GM20000 (cell line): Measurements from ENCODE around the gene P3H2.
"Not testable (repeated sequence)": the region's sequence is repeated elsewhere in the genome, so short reads cannot be mapped to it uniquely, and the experiment has no call there.

Experiments used
- DNase-seq: peaks from one replicate; pipeline ENCODE4 v3.0.0; 2012; ENCODE audit warnings: low spot score
- CTCF ChIP-seq: IDR thresholded peaks from 2 replicates; pipeline ENCODE4 v1.5.1; 2012; ENCODE audit warnings: mild to moderate bottlenecking, control low read depth; ENCODE audit errors: extremely low read depth, missing control alignments

The P3H2 gene

GRCh38 chr3:190159902-190160435, 39.3 kb upstream of the P3H2 start:
- DNase-seq = no peak
- no peak for TF ChIP-seq CTCF

- no peak for DNase-seq
- TF ChIP-seq CTCF = no peak
Observed at GRCh38 chr3:190158261-190158660, 37.6 kb upstream of the P3H2 start.

GRCh38 chr3:190155752-190156151, 35.1 kb upstream of the P3H2 start:
- no peak for TF ChIP-seq CTCF
- no peak for DNase-seq

GRCh38 chr3:190150681-190151080, 30.0 kb upstream of the P3H2 start:
- no peak for DNase-seq
- TF ChIP-seq CTCF = no peak

GRCh38 chr3:190149830-190150619, 29.3 kb upstream of the P3H2 start:
- not testable (repeated sequence) for DNase-seq

GRCh38 chr3:190144793-190145192, 24.1 kb upstream of the P3H2 start:
- DNase-seq = not testable (repeated sequence)

- TF ChIP-seq CTCF = no peak
- DNase-seq = no peak
Observed at GRCh38 chr3:190142041-190142440, 21.3 kb upstream of the P3H2 start.

- no peak for TF ChIP-seq CTCF
- DNase-seq = no peak
Observed at GRCh38 chr3:190139365-190139764, 18.7 kb upstream of the P3H2 start.
